GM23338 (cell line): ENCODE measurements around the gene ZCCHC18. TPM values are rescaled to one million over a fixed set of nuclear protein-coding genes. Genes with fewer than 3 reads are reported as not detected.

Source experiments
- ATAC-seq: fragments of 200-7000 bp; cut with Tn5 transposase; 3 replicates; pipeline ENCODE4 v1.9.1; 2020
- DNase-seq: peaks from one replicate; pipeline ENCODE4 v3.0.0-alpha.2; 2015; ENCODE audit warnings: low spot score
- H2AFZ ChIP-seq: fragments of 200-600 bp; sonication (generic); 2 replicates; pipeline ENCODE4 v1.8.0; 2016; ENCODE audit warnings: antibody characterized with exemption, mild to moderate bottlenecking, moderate library complexity
- H3F3A ChIP-seq: fragments of 200-600 bp; sonication (generic); replicated peaks from 2 replicates; pipeline ENCODE4 v1.8.0; 2017; ENCODE audit warnings: antibody characterized with exemption, mixed run types, low read depth
- H3K27ac ChIP-seq: fragments of 200-600 bp; sonication (generic); 2 replicates; pipeline ENCODE4 v1.6.1; 2016; ENCODE audit warnings: low read depth
- H3K27me3 ChIP-seq: fragments of 200-600 bp; sonication (generic); 2 replicates; pipeline ENCODE4 v1.8.0; 2016; ENCODE audit warnings: mild to moderate bottlenecking, mixed run types, moderate library complexity; ENCODE audit not compliant: insufficient read depth
- H3K36me3 ChIP-seq: fragments of 200-600 bp; sonication (generic); 2 replicates; pipeline ENCODE4 v1.8.0; 2016; ENCODE audit warnings: mild to moderate bottlenecking; ENCODE audit not compliant: insufficient read depth
- H3K4me1 ChIP-seq: fragments of 200-600 bp; sonication (generic); 2 replicates; pipeline ENCODE4 v1.8.0; 2016; ENCODE audit warnings: mild to moderate bottlenecking, moderate library complexity; ENCODE audit not compliant: insufficient read depth
- H3K4me2 ChIP-seq: fragments of 200-600 bp; sonication (generic); 2 replicates; pipeline ENCODE4 v1.7.1; 2017; ENCODE audit warnings: mixed run types
- H3K4me3 ChIP-seq: fragments of 200-600 bp; sonication (generic); 2 replicates; pipeline ENCODE4 v1.6.1; 2016; ENCODE audit warnings: mixed run types
- H3K79me2 ChIP-seq: fragments of 200-600 bp; sonication (generic); replicated peaks from 2 replicates; pipeline ENCODE4 v1.8.0; 2017; ENCODE audit warnings: mild to moderate bottlenecking; ENCODE audit not compliant: insufficient read depth
- H3K9me2 ChIP-seq: fragments of 200-600 bp; sonication (generic); 2 replicates; pipeline ENCODE4 v1.8.0; 2017; ENCODE audit not compliant: insufficient read depth
- H4K20me1 ChIP-seq: fragments of 200-600 bp; sonication (generic); replicated peaks from 2 replicates; pipeline ENCODE4 v1.8.0; 2017; ENCODE audit warnings: mild to moderate bottlenecking; ENCODE audit not compliant: insufficient read depth
- H3K27ac Mint-ChIP-seq: 2 replicates; pipeline ENCODE4 v1.8.0; 2020; ENCODE audit warnings: inconsistent platforms, mild to moderate bottlenecking, moderate library complexity, mixed read lengths
- H3K27me3 Mint-ChIP-seq: 3 replicates; pipeline ENCODE4 v1.8.0; 2022; ENCODE audit warnings: low read depth, mild to moderate bottlenecking, moderate library complexity, mixed read lengths, inconsistent platforms; ENCODE audit not compliant: insufficient read depth, poor library complexity
- H3K36me3 Mint-ChIP-seq: 3 replicates; pipeline ENCODE4 v1.8.0; 2021; ENCODE audit warnings: low read depth, mild to moderate bottlenecking, inconsistent platforms, moderate library complexity, mixed read lengths
- H3K4me1 Mint-ChIP-seq: 3 replicates; pipeline ENCODE4 v1.8.0; 2020; ENCODE audit warnings: mild to moderate bottlenecking, inconsistent platforms, mixed read lengths
- H3K4me3 Mint-ChIP-seq: 3 replicates; pipeline ENCODE4 v1.8.0; 2021; ENCODE audit warnings: moderate library complexity, mild to moderate bottlenecking, inconsistent platforms, mixed read lengths
- H3K9me3 Mint-ChIP-seq: 3 replicates; pipeline ENCODE4 v1.8.0; 2020; ENCODE audit warnings: moderate library complexity, mild to moderate bottlenecking, inconsistent platforms, mixed read lengths
- CREB1 ChIP-seq: fragments of 250-450 bp; sonication (Bioruptor Pico); IDR thresholded peaks from 2 replicates; pipeline ENCODE4 v1.5.0; 2020; ENCODE audit warnings: low read depth, mild to moderate bottlenecking, moderate library complexity
- ETS1 ChIP-seq: IDR thresholded peaks from 2 replicates; pipeline ENCODE4 v1.6.1; 2016; ENCODE audit warnings: antibody characterized with exemption
- EZH2 ChIP-seq: fragments of 200-600 bp; sonication (generic); IDR thresholded peaks from one replicate; pipeline ENCODE4 v1.8.0; 2017; ENCODE audit warnings: antibody characterized with exemption, mild to moderate bottlenecking, low read depth; ENCODE audit not compliant: unreplicated experiment
- EZH2phosphoT487 ChIP-seq: fragments of 200-600 bp; sonication (generic); IDR thresholded peaks from one replicate; pipeline ENCODE4 v1.8.1; 2018; ENCODE audit warnings: antibody characterized with exemption; ENCODE audit not compliant: unreplicated experiment
- JUNB ChIP-seq: IDR thresholded peaks from one replicate; pipeline ENCODE4 v1.6.1; 2016; ENCODE audit warnings: antibody characterized with exemption; ENCODE audit not compliant: unreplicated experiment
- NANOG ChIP-seq: IDR thresholded peaks from 2 replicates; pipeline ENCODE4 v1.6.1; 2016; ENCODE audit warnings: antibody characterized with exemption, borderline replicate concordance
- POLR2AphosphoS5 ChIP-seq: IDR thresholded peaks from 2 replicates; pipeline ENCODE4 v1.6.1; 2016; ENCODE audit warnings: antibody characterized with exemption, low read depth
- STAT1 ChIP-seq: IDR thresholded peaks from one replicate; pipeline ENCODE4 v1.6.1; 2016; ENCODE audit warnings: antibody characterized with exemption; ENCODE audit not compliant: unreplicated experiment
- ZNF114 ChIP-seq: fragments of 250-450 bp; sonication (Bioruptor Pico); IDR thresholded peaks from 2 replicates; pipeline ENCODE4 v1.5.0; 2020; ENCODE audit warnings: mild to moderate bottlenecking, moderate library complexity
- ZNF331 ChIP-seq: fragments of 250-450 bp; sonication (Bioruptor Pico); IDR thresholded peaks from 2 replicates; pipeline ENCODE4 v1.5.0; 2020; ENCODE audit warnings: low read depth, mild to moderate bottlenecking, moderate library complexity
- polyA plus RNA-seq: library from polyadenylated mRNA; unstranded; fragments of >200 nt; fragmentation: Nextera tagmentation; extraction: Ambion mirVana; gene quantifications from 2 replicates; pipeline ENCODE4 v1.2.1, GENCODE V29; 2016
- total RNA-seq: library from RNA; depleted of rRNA; stranded (reverse); fragments of >200 nt; shearing (Covaris generic); gene quantifications from 2 replicates; pipeline ENCODE4 v1.2.3, GENCODE V29; 2014
- TF ChIP-seq, protein P1 (sequence below): fragments of 250-450 bp; sonication (Bioruptor Pico); IDR thresholded peaks from 2 replicates; pipeline ENCODE4 v1.5.0; 2020; ENCODE audit warnings: mild to moderate bottlenecking, moderate library complexity
- TF ChIP-seq, protein P2 (sequence below): IDR thresholded peaks from one replicate; pipeline ENCODE4 v1.6.1; 2018; ENCODE audit warnings: antibody characterized with exemption; ENCODE audit not compliant: unreplicated experiment
- TF ChIP-seq, protein P3 (sequence below), 2 experiments: fragments of 200-600 bp in 1 of 2; sonication (generic) in 1 of 2; conservative IDR thresholded peaks; 2 replicates each; pipeline versions ENCODE4 v1.5.1 to v1.6.1; 2016 to 2017; ENCODE audit warnings: antibody characterized with exemption in 2 of 2, low read depth in 2 of 2, mild to moderate bottlenecking in 2 of 2, moderate library complexity in 1 of 2

The ZCCHC18 gene
- total and polyA plus RNA-seq, 2 experiments from 2014 or later: 4.4 to 4.9 TPM

GRCh38 chrX:104135677-104136076, 23.4 kb downstream of the ZCCHC18 start:
- DNase-seq (no peak), ATAC-seq (no peak)
- H3K4me3 ChIP-seq: no peak overlapping the region
- Mint-ChIP-seq H3K4me1 (no peaks in the 10 kb centered on the region; the same call in 2 of the 3 replicates), H3K27me3 (no peaks in the 10 kb centered on the region), H3K27ac (no peak overlapping the region), H3K4me3 (no peak overlapping the region), H3K36me3 (no peaks in the 10 kb centered on the region), H3K9me3 (no peaks in the 10 kb centered on the region)
- H3K79me2 ChIP-seq: no peaks in the 10 kb centered on the region
- no peak for TF ChIP-seq NANOG
- TF ChIP-seq, protein P1, sequence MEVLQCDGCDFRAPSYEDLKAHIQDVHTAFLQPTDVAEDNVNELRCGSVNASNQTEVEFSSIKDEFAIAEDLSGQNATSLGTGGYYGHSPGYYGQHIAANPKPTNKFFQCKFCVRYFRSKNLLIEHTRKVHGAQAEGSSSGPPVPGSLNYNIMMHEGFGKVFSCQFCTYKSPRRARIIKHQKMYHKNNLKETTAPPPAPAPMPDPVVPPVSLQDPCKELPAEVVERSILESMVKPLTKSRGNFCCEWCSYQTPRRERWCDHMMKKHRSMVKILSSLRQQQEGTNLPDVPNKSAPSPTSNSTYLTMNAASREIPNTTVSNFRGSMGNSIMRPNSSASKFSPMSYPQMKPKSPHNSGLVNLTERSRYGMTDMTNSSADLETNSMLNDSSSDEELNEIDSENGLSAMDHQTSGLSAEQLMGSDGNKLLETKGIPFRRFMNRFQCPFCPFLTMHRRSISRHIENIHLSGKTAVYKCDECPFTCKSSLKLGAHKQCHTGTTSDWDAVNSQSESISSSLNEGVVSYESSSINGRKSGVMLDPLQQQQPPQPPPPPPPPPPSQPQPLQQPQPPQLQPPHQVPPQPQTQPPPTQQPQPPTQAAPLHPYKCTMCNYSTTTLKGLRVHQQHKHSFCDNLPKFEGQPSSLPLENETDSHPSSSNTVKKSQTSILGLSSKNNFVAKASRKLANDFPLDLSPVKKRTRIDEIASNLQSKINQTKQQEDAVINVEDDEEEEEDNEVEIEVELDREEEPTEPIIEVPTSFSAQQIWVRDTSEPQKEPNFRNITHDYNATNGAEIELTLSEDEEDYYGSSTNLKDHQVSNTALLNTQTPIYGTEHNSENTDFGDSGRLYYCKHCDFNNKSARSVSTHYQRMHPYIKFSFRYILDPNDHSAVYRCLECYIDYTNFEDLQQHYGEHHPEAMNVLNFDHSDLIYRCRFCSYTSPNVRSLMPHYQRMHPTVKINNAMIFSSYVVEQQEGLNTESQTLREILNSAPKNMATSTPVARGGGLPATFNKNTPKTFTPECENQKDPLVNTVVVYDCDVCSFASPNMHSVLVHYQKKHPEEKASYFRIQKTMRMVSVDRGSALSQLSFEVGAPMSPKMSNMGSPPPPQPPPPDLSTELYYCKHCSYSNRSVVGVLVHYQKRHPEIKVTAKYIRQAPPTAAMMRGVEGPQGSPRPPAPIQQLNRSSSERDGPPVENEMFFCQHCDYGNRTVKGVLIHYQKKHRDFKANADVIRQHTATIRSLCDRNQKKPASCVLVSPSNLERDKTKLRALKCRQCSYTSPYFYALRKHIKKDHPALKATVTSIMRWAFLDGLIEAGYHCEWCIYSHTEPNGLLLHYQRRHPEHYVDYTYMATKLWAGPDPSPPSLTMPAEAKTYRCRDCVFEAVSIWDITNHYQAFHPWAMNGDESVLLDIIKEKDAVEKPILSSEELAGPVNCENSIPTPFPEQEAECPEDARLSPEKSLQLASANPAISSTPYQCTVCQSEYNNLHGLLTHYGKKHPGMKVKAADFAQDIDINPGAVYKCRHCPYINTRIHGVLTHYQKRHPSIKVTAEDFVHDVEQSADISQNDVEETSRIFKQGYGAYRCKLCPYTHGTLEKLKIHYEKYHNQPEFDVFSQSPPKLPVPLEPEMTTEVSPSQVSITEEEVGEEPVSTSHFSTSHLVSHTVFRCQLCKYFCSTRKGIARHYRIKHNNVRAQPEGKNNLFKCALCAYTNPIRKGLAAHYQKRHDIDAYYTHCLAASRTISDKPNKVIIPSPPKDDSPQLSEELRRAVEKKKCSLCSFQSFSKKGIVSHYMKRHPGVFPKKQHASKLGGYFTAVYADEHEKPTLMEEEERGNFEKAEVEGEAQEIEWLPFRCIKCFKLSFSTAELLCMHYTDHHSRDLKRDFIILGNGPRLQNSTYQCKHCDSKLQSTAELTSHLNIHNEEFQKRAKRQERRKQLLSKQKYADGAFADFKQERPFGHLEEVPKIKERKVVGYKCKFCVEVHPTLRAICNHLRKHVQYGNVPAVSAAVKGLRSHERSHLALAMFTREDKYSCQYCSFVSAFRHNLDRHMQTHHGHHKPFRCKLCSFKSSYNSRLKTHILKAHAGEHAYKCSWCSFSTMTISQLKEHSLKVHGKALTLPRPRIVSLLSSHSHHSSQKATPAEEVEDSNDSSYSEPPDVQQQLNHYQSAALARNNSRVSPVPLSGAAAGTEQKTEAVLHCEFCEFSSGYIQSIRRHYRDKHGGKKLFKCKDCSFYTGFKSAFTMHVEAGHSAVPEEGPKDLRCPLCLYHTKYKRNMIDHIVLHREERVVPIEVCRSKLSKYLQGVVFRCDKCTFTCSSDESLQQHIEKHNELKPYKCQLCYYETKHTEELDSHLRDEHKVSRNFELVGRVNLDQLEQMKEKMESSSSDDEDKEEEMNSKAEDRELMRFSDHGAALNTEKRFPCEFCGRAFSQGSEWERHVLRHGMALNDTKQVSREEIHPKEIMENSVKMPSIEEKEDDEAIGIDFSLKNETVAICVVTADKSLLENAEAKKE (CRISPR knock-in tag): no peak
- no peak for TF ChIP-seq ZNF331 (CRISPR knock-in tag)
- no peak for TF ChIP-seq JUNB
- no peak for TF ChIP-seq CREB1 (CRISPR knock-in tag)
- no peak for TF ChIP-seq EZH2
- TF ChIP-seq EZH2phosphoT487: no peak
- TF ChIP-seq ZNF114 (CRISPR knock-in tag): no peak
- TF ChIP-seq, protein P2, sequence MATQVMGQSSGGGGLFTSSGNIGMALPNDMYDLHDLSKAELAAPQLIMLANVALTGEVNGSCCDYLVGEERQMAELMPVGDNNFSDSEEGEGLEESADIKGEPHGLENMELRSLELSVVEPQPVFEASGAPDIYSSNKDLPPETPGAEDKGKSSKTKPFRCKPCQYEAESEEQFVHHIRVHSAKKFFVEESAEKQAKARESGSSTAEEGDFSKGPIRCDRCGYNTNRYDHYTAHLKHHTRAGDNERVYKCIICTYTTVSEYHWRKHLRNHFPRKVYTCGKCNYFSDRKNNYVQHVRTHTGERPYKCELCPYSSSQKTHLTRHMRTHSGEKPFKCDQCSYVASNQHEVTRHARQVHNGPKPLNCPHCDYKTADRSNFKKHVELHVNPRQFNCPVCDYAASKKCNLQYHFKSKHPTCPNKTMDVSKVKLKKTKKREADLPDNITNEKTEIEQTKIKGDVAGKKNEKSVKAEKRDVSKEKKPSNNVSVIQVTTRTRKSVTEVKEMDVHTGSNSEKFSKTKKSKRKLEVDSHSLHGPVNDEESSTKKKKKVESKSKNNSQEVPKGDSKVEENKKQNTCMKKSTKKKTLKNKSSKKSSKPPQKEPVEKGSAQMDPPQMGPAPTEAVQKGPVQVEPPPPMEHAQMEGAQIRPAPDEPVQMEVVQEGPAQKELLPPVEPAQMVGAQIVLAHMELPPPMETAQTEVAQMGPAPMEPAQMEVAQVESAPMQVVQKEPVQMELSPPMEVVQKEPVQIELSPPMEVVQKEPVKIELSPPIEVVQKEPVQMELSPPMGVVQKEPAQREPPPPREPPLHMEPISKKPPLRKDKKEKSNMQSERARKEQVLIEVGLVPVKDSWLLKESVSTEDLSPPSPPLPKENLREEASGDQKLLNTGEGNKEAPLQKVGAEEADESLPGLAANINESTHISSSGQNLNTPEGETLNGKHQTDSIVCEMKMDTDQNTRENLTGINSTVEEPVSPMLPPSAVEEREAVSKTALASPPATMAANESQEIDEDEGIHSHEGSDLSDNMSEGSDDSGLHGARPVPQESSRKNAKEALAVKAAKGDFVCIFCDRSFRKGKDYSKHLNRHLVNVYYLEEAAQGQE: no peak
- TF ChIP-seq STAT1: no peak
- no peak for TF ChIP-seq ETS1
- TF ChIP-seq, protein P3, sequence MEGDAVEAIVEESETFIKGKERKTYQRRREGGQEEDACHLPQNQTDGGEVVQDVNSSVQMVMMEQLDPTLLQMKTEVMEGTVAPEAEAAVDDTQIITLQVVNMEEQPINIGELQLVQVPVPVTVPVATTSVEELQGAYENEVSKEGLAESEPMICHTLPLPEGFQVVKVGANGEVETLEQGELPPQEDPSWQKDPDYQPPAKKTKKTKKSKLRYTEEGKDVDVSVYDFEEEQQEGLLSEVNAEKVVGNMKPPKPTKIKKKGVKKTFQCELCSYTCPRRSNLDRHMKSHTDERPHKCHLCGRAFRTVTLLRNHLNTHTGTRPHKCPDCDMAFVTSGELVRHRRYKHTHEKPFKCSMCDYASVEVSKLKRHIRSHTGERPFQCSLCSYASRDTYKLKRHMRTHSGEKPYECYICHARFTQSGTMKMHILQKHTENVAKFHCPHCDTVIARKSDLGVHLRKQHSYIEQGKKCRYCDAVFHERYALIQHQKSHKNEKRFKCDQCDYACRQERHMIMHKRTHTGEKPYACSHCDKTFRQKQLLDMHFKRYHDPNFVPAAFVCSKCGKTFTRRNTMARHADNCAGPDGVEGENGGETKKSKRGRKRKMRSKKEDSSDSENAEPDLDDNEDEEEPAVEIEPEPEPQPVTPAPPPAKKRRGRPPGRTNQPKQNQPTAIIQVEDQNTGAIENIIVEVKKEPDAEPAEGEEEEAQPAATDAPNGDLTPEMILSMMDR (conservative IDR thresholded peaks at IDR 0.05; ENCODE audit: low read depth in 2 of 2): no peak
- no peak for TF ChIP-seq POLR2AphosphoS5
- no peaks in the 10 kb centered on the region for H3F3A ChIP-seq
- no peaks in the 10 kb centered on the region for H3K36me3 ChIP-seq
- no peaks in the 10 kb centered on the region for H4K20me1 ChIP-seq
- H3K27ac ChIP-seq: no peak overlapping the region
- H3K27me3 ChIP-seq: no peaks in the 10 kb centered on the region
- H3K4me2 ChIP-seq: no peak overlapping the region
- no peaks in the 10 kb centered on the region for H3K9me2 ChIP-seq
- no peaks in the 10 kb centered on the region for H3K4me1 ChIP-seq
- H2AFZ ChIP-seq: no peak overlapping the region
